ENCODE measurements around the gene DPP10.

DNA sequence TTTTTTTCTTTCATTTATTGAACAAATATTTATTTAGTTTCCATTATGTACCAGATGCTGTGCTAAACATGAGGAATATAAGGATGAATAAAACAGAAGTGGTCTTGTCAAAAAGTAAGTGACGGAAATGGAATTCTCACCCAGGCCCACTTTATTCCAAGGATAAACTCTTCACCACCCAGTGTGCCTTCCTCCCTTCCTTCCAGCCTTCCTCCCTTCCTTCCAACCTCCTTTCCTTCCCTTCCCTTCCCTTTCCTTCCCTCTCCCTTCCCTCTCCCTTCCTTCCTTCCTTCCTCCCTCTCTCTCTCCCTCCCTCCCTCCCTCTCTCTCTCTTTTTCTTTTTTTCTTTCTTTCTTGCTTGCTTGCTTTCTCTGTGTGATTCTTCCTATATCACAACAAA is 240.8 kb downstream of the DPP10 start:
- TF ChIP-seq, protein P1, sequence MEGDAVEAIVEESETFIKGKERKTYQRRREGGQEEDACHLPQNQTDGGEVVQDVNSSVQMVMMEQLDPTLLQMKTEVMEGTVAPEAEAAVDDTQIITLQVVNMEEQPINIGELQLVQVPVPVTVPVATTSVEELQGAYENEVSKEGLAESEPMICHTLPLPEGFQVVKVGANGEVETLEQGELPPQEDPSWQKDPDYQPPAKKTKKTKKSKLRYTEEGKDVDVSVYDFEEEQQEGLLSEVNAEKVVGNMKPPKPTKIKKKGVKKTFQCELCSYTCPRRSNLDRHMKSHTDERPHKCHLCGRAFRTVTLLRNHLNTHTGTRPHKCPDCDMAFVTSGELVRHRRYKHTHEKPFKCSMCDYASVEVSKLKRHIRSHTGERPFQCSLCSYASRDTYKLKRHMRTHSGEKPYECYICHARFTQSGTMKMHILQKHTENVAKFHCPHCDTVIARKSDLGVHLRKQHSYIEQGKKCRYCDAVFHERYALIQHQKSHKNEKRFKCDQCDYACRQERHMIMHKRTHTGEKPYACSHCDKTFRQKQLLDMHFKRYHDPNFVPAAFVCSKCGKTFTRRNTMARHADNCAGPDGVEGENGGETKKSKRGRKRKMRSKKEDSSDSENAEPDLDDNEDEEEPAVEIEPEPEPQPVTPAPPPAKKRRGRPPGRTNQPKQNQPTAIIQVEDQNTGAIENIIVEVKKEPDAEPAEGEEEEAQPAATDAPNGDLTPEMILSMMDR (IDR thresholded peaks at IDR 0.05; ENCODE audit: low read depth, low read length, missing input control), result no peak
- TF ChIP-seq SP1 (IDR thresholded peaks at IDR 0.05) (no peak), RAD21 (IDR thresholded peaks at IDR 0.05) (no peak), YY1 (IDR thresholded peaks at IDR 0.05) (no peak), FOXA1 (IDR thresholded peaks at IDR 0.05) (no peak)
- TF ChIP-seq, protein P2, sequence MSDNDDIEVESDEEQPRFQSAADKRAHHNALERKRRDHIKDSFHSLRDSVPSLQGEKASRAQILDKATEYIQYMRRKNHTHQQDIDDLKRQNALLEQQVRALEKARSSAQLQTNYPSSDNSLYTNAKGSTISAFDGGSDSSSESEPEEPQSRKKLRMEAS (IDR thresholded peaks at IDR 0.05), result no peak

All from liver (tissue), 3 donors.